Measurements from ENCODE around the gene FGF8. TPM values are rescaled to one million over a fixed set of nuclear protein-coding genes. Genes with fewer than 3 reads are reported as not detected.

FGF8 gene
- total RNA-seq, 1 donor from 2014 or later = not detected

DNA sequence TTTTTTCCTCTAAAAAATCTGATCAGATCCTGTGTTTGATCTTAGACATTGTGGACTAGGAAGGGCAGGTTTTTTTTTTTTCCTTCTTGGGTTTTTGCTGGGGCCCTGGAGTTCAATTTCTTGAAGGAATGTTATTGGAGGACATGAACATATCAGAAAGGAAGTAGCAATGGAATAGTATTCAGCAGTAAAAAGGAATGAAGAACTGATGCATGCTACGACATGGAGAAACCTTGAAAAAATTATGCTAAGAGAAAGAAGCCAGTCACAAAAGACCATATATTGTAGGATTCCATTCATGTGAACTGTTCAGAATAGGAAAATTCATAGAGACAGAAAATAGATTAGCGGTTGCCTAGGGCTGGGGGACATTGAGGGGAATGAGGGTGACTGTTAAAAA lies 34.0 kb downstream of the FGF8 start:
- no peak for DNase-seq (ENCODE audit: low read depth in 2 of 2)

DNA sequence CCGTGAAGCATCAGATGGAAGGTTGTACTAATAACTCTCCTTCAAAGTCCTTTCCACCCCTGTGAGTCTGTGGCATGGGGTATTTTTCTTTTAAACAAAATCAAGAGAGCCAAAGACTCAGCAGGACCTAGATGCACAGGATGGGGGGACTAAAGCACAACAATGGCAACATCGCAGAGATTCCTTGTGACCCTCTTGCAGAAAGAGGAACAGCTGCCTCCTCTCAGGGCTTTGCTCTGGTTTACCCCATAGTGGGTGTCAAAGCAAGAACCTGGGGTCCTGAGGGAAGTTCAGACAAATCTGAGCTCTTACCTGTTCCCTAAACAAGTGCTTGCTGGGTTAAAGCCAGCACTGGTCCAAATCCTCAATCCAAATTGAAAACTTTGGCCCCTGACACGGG lies 39.2 kb downstream of the FGF8 start:
- no peak for DNase-seq (ENCODE audit: low read depth in 2 of 2)

DNA sequence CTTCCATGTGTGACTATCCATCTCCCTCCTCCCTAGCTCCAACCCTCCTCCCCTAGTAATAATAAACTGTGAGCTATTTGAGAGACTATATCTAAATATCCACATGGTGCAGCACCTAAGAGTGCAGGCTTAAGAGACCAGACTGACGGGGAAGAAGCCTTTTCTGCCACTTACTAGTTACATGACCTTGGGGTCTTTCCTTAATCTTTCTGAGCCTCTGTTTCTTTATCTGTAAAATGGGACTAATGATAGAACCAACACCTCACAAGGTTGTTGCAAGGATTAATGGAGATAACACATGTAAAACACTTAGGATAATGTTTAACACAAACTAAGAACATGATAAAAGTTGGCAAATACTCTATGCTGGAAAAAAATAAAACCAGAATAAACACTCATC lies 43.8 kb downstream of the FGF8 start:
- DNase-seq (ENCODE audit: low read depth in 2 of 2) = no peak

DNA sequence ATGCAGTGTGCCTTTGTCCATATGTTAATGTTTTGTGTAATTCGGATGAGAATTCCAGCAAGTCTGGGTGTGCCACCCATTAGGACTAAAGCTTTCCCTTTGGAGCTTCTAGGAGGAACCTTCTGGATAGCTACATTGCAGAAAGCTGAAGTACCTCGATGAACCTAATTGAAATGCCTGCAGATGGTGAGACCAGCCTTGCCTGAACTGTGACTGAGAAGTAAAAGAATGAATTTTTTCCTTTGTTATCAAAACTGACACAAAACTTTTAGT lies 49.9 kb downstream of the FGF8 start:
- DNase-seq (ENCODE audit: low read depth in 2 of 2) = no peak

DNA sequence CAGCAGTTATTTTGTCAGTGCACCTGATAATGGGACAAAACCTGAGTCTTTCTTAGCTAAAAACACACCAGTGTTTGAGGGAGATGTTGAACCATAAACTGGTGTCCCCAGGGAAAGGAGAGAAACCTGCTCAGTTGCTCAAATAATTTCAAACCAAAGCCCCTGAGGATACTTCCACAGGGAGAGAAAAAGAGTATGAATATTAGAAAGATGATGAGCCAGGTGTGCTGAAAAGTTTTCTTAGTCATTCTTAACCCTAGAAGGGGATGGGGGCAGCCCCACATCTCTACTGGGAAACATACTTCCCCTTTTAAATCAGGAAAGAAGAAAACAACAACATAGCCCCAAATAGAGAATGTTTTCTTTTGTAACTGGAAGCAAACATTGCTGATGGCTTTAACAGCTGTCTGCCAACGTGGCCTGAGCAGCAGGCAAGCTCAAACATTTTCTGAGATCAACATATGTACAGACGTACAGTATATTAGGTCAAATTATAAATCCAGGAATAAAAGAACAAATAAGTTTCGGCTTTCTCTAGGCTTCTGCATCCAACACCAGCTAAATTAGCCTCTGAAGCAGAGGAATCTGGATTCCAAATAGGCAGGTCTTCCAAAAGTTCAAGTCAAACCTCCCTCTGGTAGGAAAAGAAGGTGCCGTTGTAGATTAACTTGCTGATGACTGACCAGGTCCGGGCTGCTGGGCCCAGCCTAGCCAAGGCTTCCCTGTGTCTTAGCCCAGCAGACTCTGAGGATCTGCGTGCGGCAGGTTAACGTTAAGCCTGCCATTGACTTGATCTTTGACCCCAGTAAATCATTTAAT lies 50.4 kb downstream of the FGF8 start:
- no peak for DNase-seq (ENCODE audit: low read depth in 2 of 2)

DNA sequence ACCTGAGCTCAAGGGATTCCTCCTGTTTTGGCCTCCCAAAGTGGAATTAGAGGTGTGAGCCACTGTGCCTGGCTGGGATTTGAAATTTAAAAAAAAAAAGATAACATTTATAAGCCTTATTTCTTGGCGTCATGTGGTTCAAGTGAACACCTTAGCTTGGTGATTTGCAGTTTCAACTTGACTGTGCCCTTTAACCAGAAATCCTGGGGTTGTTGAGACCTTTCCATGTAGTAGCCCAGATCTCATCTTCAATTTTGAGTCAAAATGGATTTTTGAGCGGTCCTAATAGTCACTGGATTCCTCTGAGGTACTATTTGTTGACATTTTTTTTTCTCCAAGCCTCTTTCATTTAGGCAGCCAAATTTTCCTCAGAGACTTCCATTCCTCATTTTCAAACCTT lies 51.5 kb downstream of the FGF8 start:
- no peak for DNase-seq (ENCODE audit: low read depth in 2 of 2)

DNA sequence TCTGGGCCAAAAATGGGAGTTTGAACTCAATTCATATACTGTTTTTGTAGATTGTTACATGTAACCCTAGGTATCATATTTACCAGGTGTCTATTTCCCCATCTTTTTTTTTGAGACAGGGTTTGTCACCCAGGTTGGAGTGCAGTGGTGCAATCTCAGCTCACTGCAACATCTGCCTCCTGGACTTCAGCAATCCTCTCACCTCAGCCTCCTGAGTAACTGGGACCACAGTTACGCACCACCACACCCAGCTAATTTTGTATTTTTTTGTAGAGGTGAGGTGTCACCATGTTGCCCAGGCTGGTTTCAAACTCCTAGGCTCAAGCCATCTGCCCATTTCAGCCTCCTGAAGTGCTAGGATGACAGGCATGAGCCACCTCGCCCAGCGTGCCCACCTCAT lies 52.7 kb downstream of the FGF8 start:
- DNase-seq (ENCODE audit: low read depth in 2 of 2) = no peak

DNA sequence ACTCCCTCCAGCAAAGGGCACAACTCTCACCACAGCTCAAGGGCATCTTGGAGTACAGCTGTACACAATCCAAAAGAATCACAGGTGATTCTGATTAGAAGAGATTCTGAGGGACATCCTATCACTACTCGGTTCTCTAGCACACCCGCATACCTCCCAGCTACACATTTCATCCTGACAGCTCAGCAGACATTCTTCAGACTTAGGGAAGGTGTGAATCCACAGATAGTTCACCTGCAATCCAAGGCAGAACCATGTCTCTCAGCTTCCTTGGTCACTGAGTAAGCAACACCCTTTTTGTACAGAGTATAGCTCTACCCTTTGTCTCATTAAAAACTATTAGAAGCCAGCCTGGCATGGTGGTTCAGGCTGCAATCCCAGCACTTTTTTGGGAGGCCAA lies 54.1 kb downstream of the FGF8 start:
- DNase-seq (ENCODE audit: low read depth in 2 of 2) = no peak

DNA sequence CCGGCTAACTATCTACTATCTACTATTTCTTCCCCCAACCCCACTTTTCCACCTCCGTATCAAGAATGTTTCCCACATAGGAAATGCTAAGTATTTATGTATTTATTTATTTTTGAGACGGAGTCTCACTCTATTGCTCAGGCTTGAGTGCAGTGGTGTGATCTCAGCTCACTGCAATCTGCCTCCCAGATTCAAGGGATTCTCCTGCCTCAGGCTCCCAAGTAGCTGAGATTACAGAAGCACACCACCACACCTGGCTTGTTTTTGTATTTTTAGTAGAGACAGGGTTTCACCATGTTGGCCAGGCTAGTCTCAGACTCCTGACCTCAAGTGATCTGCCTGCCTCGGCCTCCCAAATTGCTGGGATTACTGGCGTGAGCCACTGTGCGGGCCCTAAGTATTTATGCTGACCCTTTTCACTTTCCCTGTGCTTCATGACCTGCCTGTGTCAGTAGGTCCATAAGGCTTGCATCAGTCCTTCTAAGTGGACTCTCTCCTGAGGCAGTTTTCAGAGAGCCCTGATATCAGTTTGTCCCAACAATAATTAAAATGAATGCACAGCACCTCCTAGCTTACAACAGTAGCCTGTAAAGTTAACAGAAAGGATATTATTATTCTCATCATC lies 55.2 kb downstream of the FGF8 start:
- no peak for DNase-seq (ENCODE audit: low read depth in 2 of 2)

Other genes starting within 250 kb of the FGF8 start
- gene POLL, start 187.9 kb downstream of the FGF8 start, total RNA-seq = 5.0 and 6.3 TPM in 2 replicates
- 12.1 and 15.7 TPM in 2 replicates for gene DPCD, start 187.8 kb downstream of the FGF8 start, total RNA-seq
- 22.0 and 29.4 TPM in 2 replicates for gene FBXW4, start 80.9 kb downstream of the FGF8 start, total RNA-seq
- 57.9 and 91.1 TPM in 2 replicates for gene NPM3, start 7.3 kb upstream of the FGF8 start, total RNA-seq
- 43.8 and 64.3 TPM in 2 replicates for gene OGA, start 42.3 kb upstream of the FGF8 start, total RNA-seq
- gene KCNIP2, start 67.7 kb upstream of the FGF8 start, total RNA-seq = under 0.01 and 0.20 TPM in 2 replicates